ENCODE data around the gene PROZ. TPM values are rescaled to one million over a fixed set of nuclear protein-coding genes. Genes with fewer than 3 reads are reported as not detected.

Gene PROZ
- total and polyA plus RNA-seq, 5 donors = 0.14 to 0.15 TPM; not detected in 3

DNA sequence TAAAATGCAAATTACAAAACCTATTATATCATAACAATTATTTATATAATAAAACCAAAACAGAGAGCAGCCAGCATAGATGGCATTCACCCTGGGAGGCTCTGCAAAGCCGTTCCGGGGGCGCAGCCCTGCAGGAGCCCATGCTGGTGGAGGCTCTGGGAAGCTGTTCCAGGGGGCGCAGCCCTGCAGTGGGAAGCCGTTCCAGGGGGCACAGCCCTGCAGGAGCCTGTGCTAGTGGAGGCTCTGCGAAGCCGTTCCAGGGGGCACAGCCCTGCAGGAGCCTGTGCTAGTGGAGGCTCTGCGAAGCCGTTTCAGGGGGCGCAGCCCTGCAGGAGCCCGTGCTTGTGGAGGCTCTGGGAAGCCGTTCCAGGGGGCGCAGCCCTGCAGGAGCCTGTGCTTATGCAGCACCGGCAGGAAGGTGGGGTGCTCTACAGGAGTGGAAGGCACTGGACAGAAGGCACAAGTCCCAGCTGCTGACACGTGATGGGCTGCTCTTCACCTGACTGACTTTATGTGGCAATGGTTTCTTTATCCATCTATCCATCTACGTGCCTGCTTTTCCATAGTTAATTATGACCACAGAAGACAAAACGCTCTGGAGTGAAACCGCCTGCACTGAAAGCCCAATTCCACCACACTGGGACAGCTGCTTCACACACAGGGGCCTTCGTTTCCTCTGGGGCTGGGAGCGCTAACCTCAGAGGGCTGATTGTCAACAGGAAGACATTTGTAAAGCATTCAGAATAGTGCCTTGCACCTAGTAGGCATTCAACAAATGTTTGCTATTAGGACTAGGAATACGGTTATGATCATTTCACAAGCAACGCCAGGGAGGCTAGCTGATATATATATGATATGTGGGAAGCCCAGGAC is 26.4 kb downstream of the PROZ start:
- ATAC-seq (no peak), DNase-seq (peak in 2 of 3 donors; percentile 40 to 52)
- intact Hi-C loops (cut with DNase I) = no loop called here

DNA sequence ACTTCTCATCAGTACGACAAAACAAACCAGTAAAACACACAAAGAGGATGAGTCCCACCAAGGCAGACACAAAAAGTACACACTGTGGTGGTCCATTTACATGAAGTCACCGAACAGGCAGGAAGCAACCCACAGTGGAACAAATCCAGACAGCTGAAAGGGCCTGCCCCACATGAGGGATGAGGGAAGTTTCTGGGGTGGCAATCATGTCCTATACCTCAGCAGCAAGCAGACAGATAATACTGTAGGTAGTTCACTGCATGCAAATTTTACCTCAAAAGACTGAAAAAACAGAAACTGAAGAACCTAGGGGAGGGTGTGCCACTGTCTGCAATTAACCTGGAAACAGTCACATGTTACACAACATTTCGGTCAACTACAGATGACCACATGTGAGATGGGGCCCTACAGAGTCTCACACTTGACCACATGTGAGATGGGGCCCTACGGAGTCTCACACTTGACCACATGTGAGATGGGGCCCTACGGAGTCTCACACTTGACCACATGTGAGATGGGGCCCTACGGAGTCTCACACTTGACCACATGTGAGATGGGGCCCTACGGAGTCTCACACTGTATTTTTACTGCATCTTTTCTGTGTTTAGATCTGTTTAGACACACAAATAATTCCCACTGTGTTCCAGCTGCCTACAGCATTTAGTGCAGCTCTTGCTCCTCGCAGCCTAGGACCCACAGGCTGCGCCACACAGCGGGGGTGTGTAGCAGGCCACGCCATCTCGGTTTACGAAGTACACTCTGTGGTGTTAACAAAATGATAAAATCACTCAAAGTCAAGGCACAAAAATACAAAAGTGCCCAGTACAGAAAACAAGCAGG is 27.8 kb downstream of the PROZ start:
- DNase-seq (no peak), ATAC-seq (no peak)
- H3K4me1 ChIP-seq (ENCODE audit: control insufficient read depth, insufficient read depth, low read length) = no peaks in the 10 kb centered on the region
- intact Hi-C loops (cut with DNase I) = no loop called here
- WGBS = 82% methylated on average over 13 of the region's 13 CpGs
- no peaks in the 10 kb centered on the region for H3K9me3 ChIP-seq (ENCODE audit: control insufficient read depth, low read length)
- peak overlapping the region; percentile 20 for H3K27ac ChIP-seq (ENCODE audit: low read length)
- no peaks in the 10 kb centered on the region for H3K27me3 ChIP-seq (ENCODE audit: control insufficient read depth, insufficient read depth)
- H3K4me3 ChIP-seq (ENCODE audit: low read length) = no peak overlapping the region

More for the DNA sequence above, 26.4 kb downstream of the PROZ start:
- H3K27me3 ChIP-seq (ENCODE audit: control insufficient read depth, insufficient read depth) = no peaks in the 10 kb centered on the region
- H3K27ac ChIP-seq (ENCODE audit: low read length) = no peak overlapping the region
- peaks cover 2% of the 10 kb centered on the region for H3K4me1 ChIP-seq (ENCODE audit: control insufficient read depth, insufficient read depth, low read length)
- H3K9me3 ChIP-seq (ENCODE audit: control insufficient read depth, low read length) = no peaks in the 10 kb centered on the region
- H3K4me3 ChIP-seq (ENCODE audit: low read length) = no peak overlapping the region
- 89% methylated on average over 22 of the region's 22 CpGs for WGBS

GRCh38 chr13:113187263-113187669 is 28.8 kb downstream of the PROZ start:
- Histone ChIP-seq H3K27ac (ENCODE audit: low read length) (peak overlapping the region; percentile 76), H3K9me3 (ENCODE audit: control insufficient read depth, low read length) (no peaks in the 10 kb centered on the region), H3K27me3 (ENCODE audit: control insufficient read depth, insufficient read depth) (no peaks in the 10 kb centered on the region), H3K4me3 (ENCODE audit: low read length) (no peak overlapping the region), H3K4me1 (ENCODE audit: control insufficient read depth, insufficient read depth, low read length) (no peaks in the 10 kb centered on the region)
- ATAC-seq = peak; percentile 94 to 98
- WGBS = 45% methylated on average over 9 of the region's 9 CpGs
- intact Hi-C loops (cut with DNase I) = no loop called here
- DNase-seq = peak; percentile 87 to 93 (median 92)

- ATAC-seq (no peak), DNase-seq (no peak)
- no peaks in the 10 kb centered on the region for H3K27me3 ChIP-seq (ENCODE audit: control insufficient read depth, insufficient read depth)
- no peaks in the 10 kb centered on the region for H3K4me1 ChIP-seq (ENCODE audit: control insufficient read depth, insufficient read depth, low read length)
- H3K27ac ChIP-seq (ENCODE audit: low read length) = peak overlapping the region; percentile 34
- H3K9me3 ChIP-seq (ENCODE audit: control insufficient read depth, low read length) = no peaks in the 10 kb centered on the region
- 95% methylated on average over 23 of the region's 23 CpGs for WGBS
- intact Hi-C loops (cut with DNase I) = no loop called here
- no peak overlapping the region for H3K4me3 ChIP-seq (ENCODE audit: low read length)
These were observed 29.6 kb downstream of the PROZ start for GRCh38 chr13:113187883-113188665.

DNA sequence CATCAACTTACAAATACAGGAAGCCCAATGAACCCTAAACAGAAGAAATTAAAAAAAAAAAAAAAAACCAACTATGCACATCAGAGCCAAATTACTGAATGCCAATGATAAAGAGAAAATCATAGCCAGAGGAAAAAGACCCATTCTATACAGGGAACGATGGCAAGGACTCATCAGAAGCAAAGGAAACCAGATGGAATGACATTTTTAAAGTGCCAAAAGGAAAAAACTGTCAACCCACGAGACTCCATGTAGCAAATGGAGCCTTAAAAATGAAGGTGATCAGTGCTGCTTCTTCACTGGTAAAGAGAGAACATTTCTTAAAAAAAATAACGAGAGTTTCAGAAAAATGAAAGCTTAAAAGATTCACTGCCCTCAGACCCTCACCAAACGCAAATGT is 31.7 kb downstream of the PROZ start:
- Histone ChIP-seq H3K4me3 (ENCODE audit: low read length) (no peak overlapping the region), H3K9me3 (ENCODE audit: control insufficient read depth, low read length) (no peaks in the 10 kb centered on the region), H3K27ac (ENCODE audit: low read length) (no peak overlapping the region), H3K4me1 (ENCODE audit: control insufficient read depth, insufficient read depth, low read length) (no peaks in the 10 kb centered on the region), H3K27me3 (ENCODE audit: control insufficient read depth, insufficient read depth) (no peaks in the 10 kb centered on the region)
- no peak for DNase-seq
- intact Hi-C loops (cut with DNase I) = no loop called here
- no peak for ATAC-seq
- WGBS = 76% methylated on average over 4 of the region's 4 CpGs

DNA sequence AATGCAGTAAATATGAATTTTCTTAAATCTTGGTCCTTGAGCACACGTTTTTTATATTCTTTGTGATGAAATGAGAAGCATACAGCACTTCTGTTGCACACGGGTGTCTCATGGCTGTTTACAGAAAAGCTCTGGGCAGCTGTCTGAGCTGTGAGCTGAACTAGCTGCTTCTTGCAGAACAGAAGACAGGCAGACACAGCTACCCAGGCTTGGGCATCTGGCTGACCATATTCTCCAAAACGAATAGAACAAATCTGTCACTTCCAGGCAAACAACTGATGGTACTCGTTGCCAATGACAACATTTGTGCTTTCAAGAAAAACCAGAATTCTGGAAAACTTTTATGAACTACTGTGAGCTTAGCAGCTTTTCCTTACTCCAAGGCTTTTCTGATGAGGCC is 33.8 kb downstream of the PROZ start:
- Histone ChIP-seq H3K27ac (ENCODE audit: low read length) (no peak overlapping the region), H3K4me1 (ENCODE audit: control insufficient read depth, insufficient read depth, low read length) (no peaks in the 10 kb centered on the region), H3K27me3 (ENCODE audit: control insufficient read depth, insufficient read depth) (no peaks in the 10 kb centered on the region), H3K4me3 (ENCODE audit: low read length) (no peak overlapping the region), H3K9me3 (ENCODE audit: control insufficient read depth, low read length) (no peaks in the 10 kb centered on the region)
- DNase-seq (no peak), ATAC-seq (no peak)
- 77% methylated on average over 4 of the region's 4 CpGs for WGBS
- intact Hi-C loops (cut with DNase I) = no loop called here

DNA sequence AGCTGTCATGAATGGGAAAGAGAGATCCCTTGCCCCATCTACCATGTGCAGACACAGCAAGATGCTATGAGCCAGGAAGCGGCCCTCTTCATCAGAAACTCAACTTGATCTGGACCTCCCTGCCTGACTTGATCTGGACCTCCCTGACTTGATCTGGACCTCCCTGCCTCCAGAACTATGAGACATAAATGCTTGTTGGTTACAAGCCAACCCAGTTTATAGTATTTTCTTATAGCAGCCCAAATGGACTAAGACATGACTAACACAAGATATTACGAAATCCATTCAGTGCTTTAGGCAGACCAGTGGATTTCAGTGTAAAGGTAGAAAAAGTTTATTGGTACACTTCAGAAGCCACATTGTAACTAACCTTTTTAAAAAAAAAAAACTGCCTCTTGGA is 34.5 kb downstream of the PROZ start:
- Histone ChIP-seq H3K4me3 (ENCODE audit: low read length) (no peak overlapping the region), H3K9me3 (ENCODE audit: control insufficient read depth, low read length) (no peaks in the 10 kb centered on the region), H3K27me3 (ENCODE audit: control insufficient read depth, insufficient read depth) (no peaks in the 10 kb centered on the region), H3K27ac (ENCODE audit: low read length) (no peak overlapping the region), H3K4me1 (ENCODE audit: control insufficient read depth, insufficient read depth, low read length) (no peaks in the 10 kb centered on the region)
- 98% methylated on average over 2 of the region's 2 CpGs for WGBS
- DNase-seq (no peak), ATAC-seq (no peak)
- intact Hi-C loops (cut with DNase I) = no loop called here

- no peak overlapping the region for H3K27ac ChIP-seq (ENCODE audit: low read length)
- H3K4me1 ChIP-seq (ENCODE audit: control insufficient read depth, insufficient read depth, low read length) = no peaks in the 10 kb centered on the region
- no peak overlapping the region for H3K4me3 ChIP-seq (ENCODE audit: low read length)
- no peaks in the 10 kb centered on the region for H3K9me3 ChIP-seq (ENCODE audit: control insufficient read depth, low read length)
- DNase-seq (no peak), ATAC-seq (no peak)
- intact Hi-C loops (cut with DNase I) = no loop called here
- 65% methylated on average over 6 of the region's 6 CpGs for WGBS
- no peaks in the 10 kb centered on the region for H3K27me3 ChIP-seq (ENCODE audit: control insufficient read depth, insufficient read depth)
These were observed 36.9 kb downstream of the PROZ start for GRCh38 chr13:113195360-113195759.

DNA sequence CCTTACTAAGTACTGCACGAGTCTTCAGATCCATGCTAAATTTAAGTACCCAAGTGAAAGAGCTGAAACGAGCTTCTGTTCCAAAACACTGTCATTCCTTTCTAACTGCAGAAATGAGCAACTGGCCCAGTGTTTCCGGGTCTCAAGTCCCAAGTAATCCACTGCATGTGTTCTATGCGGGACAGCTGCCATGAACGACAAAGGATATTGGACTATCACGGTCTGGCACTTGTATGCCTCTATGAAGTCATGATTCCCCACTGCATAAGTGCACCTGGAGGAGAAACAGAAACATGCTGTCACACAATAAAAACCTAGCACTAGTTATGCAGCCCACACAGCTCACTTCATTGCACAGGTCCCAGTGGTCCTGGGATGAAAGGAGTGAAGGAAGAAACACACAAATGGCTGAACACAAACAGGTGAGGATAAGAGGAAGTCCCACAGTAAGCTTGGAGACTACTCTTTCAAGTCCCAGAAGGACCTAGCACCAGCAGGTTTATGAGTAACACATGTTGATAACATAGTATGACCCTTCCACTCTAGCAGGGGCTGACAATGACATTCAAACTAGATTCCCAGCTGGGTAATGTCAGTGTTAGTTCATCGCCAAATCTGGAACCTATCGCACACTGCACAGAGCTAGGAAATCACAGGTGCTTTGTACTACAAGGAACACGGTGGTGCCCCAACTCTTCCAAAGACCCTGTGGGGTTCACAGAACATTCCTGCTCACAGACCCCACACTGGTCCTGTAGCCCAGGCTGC is 38.7 kb downstream of the PROZ start:
- no peak for ATAC-seq
- Histone ChIP-seq H3K27ac (ENCODE audit: low read length) (no peak overlapping the region), H3K27me3 (ENCODE audit: control insufficient read depth, insufficient read depth) (no peaks in the 10 kb centered on the region), H3K4me3 (ENCODE audit: low read length) (no peak overlapping the region), H3K9me3 (ENCODE audit: control insufficient read depth, low read length) (no peaks in the 10 kb centered on the region), H3K4me1 (ENCODE audit: control insufficient read depth, insufficient read depth, low read length) (no peaks in the 10 kb centered on the region)
- intact Hi-C loops (cut with DNase I) = no loop called here
- 82% methylated on average over 9 of the region's 9 CpGs for WGBS
- DNase-seq = no peak

GRCh38 chr13:113201815-113202214 is 43.4 kb downstream of the PROZ start:
- H3K4me1 ChIP-seq (ENCODE audit: control insufficient read depth, insufficient read depth, low read length) = peaks cover 11% of the 10 kb centered on the region
- H3K9me3 ChIP-seq (ENCODE audit: control insufficient read depth, low read length) = no peaks in the 10 kb centered on the region
- no peak overlapping the region for H3K27ac ChIP-seq (ENCODE audit: low read length)
- WGBS = 94% methylated on average over 2 of the region's 2 CpGs
- intact Hi-C loops (cut with DNase I) = no loop called here
- no peak overlapping the region for H3K4me3 ChIP-seq (ENCODE audit: low read length)
- DNase-seq = no peak
- H3K27me3 ChIP-seq (ENCODE audit: control insufficient read depth, insufficient read depth) = no peaks in the 10 kb centered on the region
- ATAC-seq = no peak

All from right cardiac atrium (tissue), 5 donors.